Testis (tissue), 3 donors: Measurements from ENCODE around the gene RBPMS2. TPM values are rescaled to one million over a fixed set of nuclear protein-coding genes. Genes with fewer than 3 reads are reported as not detected.

Source experiments
- DNase-seq: peaks from one replicate; pipeline ENCODE4 v3.0.0-alpha.2; 2019
- H3K27ac ChIP-seq, 2 donors: fragments of 200-600 bp; sonication (generic); one replicate each; pipeline ENCODE4 v1.5.1; 2019
- H3K27me3 ChIP-seq: fragments of 200-600 bp; sonication (generic); one replicate; pipeline ENCODE4 v1.5.1; 2019
- H3K36me3 ChIP-seq: fragments of 200-600 bp; sonication (generic); one replicate; pipeline ENCODE4 v1.5.1; 2017; ENCODE audit warnings: low read depth; ENCODE audit errors: missing control alignments
- H3K4me1 ChIP-seq: fragments of 200-600 bp; sonication (generic); one replicate; pipeline ENCODE4 v1.5.1; 2019
- H3K4me3 ChIP-seq, 2 donors: fragments of 200-600 bp; sonication (generic); one replicate each; pipeline ENCODE4 v1.5.1; 2017 to 2019
- H3K9me3 ChIP-seq: fragments of 200-600 bp; sonication (generic); one replicate; pipeline ENCODE4 v1.5.1; 2017
- POLR2A ChIP-seq: fragments of 450-650 bp; IDR thresholded peaks from one replicate; pipeline ENCODE4 v1.6.1; 2017; ENCODE audit warnings: antibody characterized with exemption, mild to moderate bottlenecking, moderate library complexity
- WGBS, 2 donors: methylation state at CpG; one replicate each; pipeline ENCODE4 v1.1.5; 2018; 5-methylcytosine and 5-hydroxymethylcytosine counted together
- intact Hi-C: fragments of 100-400 bp; cut with DNase I; formaldehyde crosslinking; loops from one replicate; pipeline ENCODE4 v1.15.1; 2023; ENCODE audit warnings: low total_unique reads
- polyA plus RNA-seq: library from polyadenylated mRNA; stranded (reverse); fragments of 350-450 nt; fragmentation: Illumina TruSeq; extraction: RNeasy Lipid Tissue Mini Kit (QIAGEN cat#74804); gene quantifications from one replicate; pipeline ENCODE4 v1.2.3, GENCODE V29; 2014; ENCODE audit warnings: low read depth, low replicate concordance; ENCODE audit not compliant: insufficient read depth
- total RNA-seq, 2 donors: library from RNA; depleted of rRNA; stranded (reverse); fragments of >200 nt; gene quantifications; one replicate each; pipeline ENCODE4 v1.2.3, GENCODE V29; 2016
- TF ChIP-seq, protein P1 (sequence below), 3 experiments: fragments of 450-650 bp in 2 of 3; fragments of 200-600 bp in 1 of 3; sonication (generic) in 1 of 3; IDR thresholded peaks; one replicate each; pipeline ENCODE4 v1.5.1; 2016 to 2019; ENCODE audit warnings: antibody characterized with exemption in 3 of 3, mild to moderate bottlenecking in 2 of 3, moderate library complexity in 1 of 3

RBPMS2 gene
- total and polyA plus RNA-seq, 3 donors from 2014 or later: 5.0 to 9.7 (median 5.8) TPM

DNA sequence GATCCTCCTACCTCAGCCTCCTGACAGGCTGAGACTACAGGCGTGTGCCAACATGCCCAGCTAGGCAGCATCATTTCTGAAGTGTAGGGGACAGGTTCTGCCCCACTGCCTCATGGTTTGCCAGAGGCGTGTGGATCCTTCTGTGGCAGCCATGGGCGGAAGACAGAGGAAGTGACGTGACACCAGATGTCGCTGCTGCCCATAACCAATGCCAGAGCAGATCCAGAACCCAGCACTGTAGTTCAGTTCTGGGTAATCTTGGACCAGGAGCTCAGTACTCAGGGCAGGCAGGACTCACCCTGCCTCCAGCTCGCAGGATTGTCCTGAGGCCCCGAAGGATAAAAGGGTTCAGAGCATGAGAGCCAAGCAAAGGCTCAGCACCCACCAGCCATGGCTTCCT is 8.2 kb downstream of the RBPMS2 start:
- no peaks in the 10 kb centered on the region for H3K9me3 ChIP-seq
- no peak overlapping the region for H3K27ac ChIP-seq
- TF ChIP-seq POLR2A: no peak
- TF ChIP-seq, protein P1, sequence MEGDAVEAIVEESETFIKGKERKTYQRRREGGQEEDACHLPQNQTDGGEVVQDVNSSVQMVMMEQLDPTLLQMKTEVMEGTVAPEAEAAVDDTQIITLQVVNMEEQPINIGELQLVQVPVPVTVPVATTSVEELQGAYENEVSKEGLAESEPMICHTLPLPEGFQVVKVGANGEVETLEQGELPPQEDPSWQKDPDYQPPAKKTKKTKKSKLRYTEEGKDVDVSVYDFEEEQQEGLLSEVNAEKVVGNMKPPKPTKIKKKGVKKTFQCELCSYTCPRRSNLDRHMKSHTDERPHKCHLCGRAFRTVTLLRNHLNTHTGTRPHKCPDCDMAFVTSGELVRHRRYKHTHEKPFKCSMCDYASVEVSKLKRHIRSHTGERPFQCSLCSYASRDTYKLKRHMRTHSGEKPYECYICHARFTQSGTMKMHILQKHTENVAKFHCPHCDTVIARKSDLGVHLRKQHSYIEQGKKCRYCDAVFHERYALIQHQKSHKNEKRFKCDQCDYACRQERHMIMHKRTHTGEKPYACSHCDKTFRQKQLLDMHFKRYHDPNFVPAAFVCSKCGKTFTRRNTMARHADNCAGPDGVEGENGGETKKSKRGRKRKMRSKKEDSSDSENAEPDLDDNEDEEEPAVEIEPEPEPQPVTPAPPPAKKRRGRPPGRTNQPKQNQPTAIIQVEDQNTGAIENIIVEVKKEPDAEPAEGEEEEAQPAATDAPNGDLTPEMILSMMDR (IDR thresholded peaks at IDR 0.05): no peak
- H3K27me3 ChIP-seq: no peaks in the 10 kb centered on the region
- intact Hi-C loops: no loop called here
- no peaks in the 10 kb centered on the region for H3K36me3 ChIP-seq
- no peaks in the 10 kb centered on the region for H3K4me1 ChIP-seq
- no peak overlapping the region for H3K4me3 ChIP-seq
- no peak for DNase-seq
- 91 to 98% methylated on average over 7 of the region's 7 CpGs for WGBS, 2 donors

DNA sequence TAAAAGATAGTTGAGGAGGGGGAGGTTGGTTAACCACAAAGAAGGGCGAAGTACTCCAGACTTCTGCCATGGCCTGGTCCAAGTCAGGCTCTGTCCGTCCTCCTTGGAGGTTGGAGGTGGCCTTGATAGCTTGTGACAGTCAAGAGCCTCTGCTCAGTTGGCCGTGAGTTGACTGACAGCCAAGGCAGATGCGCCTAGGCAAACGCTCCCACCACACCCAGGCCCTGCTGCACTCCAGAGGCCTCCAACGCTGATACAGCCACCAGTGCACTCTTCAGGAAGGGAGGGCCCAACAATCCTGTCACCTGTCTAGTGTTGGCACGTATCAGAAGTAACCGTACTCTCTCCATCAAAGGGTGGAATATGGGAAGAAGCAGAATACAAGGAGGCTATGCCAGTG is 9.3 kb downstream of the RBPMS2 start:
- intact Hi-C loops: no loop called here
- Histone ChIP-seq H3K36me3 (no peaks in the 10 kb centered on the region), H3K9me3 (no peaks in the 10 kb centered on the region), H3K27ac (no peak overlapping the region), H3K4me1 (no peaks in the 10 kb centered on the region), H3K4me3 (no peak overlapping the region), H3K27me3 (no peaks in the 10 kb centered on the region)
- DNase-seq: no peak
- WGBS, 2 donors: 70 to 90% methylated on average over 3 to 8 of the region's 8 CpGs
- TF ChIP-seq, protein P1 (IDR thresholded peaks at IDR 0.05): no peak
- no peak for TF ChIP-seq POLR2A

DNA sequence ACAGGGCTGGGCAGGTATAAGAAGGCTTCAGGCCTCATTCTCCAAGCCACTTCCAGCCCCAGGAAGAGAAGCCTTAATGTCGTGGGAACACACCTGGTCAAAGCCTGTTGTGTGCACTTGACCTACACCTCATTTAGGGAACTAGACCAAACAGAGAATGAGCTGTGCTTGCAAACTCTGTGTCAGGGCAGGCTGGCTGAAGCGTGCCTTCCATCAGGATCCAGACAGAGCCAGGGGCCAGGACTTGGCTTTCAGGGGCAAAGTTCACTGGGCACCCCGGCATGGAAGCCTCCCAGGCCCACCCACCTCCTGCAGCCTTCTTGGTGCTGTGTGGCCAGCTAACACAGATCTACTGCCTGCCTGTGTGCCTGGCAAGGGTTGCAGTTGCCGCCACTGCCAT is 11.5 kb downstream of the RBPMS2 start:
- no peak for DNase-seq
- no peaks in the 10 kb centered on the region for H3K9me3 ChIP-seq
- H3K4me1 ChIP-seq: no peaks in the 10 kb centered on the region
- intact Hi-C loops: no loop called here
- no peaks in the 10 kb centered on the region for H3K36me3 ChIP-seq
- H3K27me3 ChIP-seq: no peaks in the 10 kb centered on the region
- H3K4me3 ChIP-seq: no peak overlapping the region
- H3K27ac ChIP-seq: no peak overlapping the region
- TF ChIP-seq POLR2A: no peak
- TF ChIP-seq, protein P1 (IDR thresholded peaks at IDR 0.05): no peak
- 75 to 86% methylated on average over 4 of the region's 4 CpGs for WGBS, 2 donors

DNA sequence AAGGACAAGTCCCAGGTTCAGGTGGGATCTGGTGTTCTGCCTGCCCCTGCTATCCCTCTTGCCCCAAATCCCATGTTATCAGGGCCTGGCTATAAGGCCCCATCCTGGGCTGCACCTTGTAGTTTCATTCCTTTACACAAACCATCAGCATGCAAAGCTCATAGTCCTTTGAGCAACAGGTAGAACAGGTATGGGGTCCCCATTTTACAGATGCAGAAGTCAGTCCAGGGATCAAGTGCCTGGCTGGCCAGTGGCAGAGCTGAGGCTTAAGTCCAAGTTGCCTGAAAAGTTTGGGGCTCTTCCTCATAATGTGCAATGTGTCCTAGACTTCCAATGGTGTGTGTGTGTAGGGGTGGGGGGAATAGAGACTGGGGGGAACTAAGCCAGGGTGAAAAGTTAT is 11.9 kb downstream of the RBPMS2 start:
- no peaks in the 10 kb centered on the region for H3K9me3 ChIP-seq
- no peaks in the 10 kb centered on the region for H3K4me1 ChIP-seq
- no peaks in the 10 kb centered on the region for H3K27me3 ChIP-seq
- no peak overlapping the region for H3K4me3 ChIP-seq
- TF ChIP-seq POLR2A: no peak
- TF ChIP-seq, protein P1 (IDR thresholded peaks at IDR 0.05): no peak
- DNase-seq: no peak
- H3K27ac ChIP-seq: no peak overlapping the region
- intact Hi-C loops: no loop called here
- H3K36me3 ChIP-seq: no peaks in the 10 kb centered on the region

DNA sequence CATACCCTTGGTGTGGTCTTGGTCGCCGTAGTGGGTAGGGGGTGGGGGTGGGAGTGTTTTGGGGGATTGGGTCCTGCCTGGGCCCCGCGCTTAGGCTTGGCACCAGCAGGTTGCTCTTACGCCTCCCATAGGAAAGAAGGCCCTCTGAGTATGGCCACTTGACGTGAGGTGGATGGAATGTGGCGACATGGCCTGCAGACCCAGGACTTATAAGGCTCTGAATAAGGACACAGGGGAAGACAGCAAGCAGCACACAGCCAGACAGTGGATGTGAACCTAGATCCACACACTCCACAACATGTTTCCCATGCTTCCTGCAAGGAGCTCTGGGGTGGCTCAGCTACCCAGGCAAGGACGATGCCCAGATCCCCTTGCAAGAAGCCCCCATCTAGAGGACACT is 12.4 kb downstream of the RBPMS2 start:
- no peak for TF ChIP-seq POLR2A
- intact Hi-C loops: no loop called here
- no peak overlapping the region for H3K27ac ChIP-seq
- WGBS, 2 donors: 95 to 97% methylated on average over 6 to 8 of the region's 8 CpGs
- H3K9me3 ChIP-seq: no peaks in the 10 kb centered on the region
- H3K36me3 ChIP-seq: no peaks in the 10 kb centered on the region
- H3K27me3 ChIP-seq: no peaks in the 10 kb centered on the region
- DNase-seq: no peak
- H3K4me3 ChIP-seq: no peak overlapping the region
- no peaks in the 10 kb centered on the region for H3K4me1 ChIP-seq
